Epithelial cell of esophagus (primary cell): Measurements from ENCODE around the gene CRY1.

Source experiments
- DNase-seq: peaks from one replicate; pipeline ENCODE4 v3.0.0; 2010; ENCODE audit warnings: low read depth
- H3K4me3 ChIP-seq: 2 replicates; pipeline ENCODE4 v1.5.1; 2011; ENCODE audit warnings: mild to moderate bottlenecking, low read length, control low read depth
- TF ChIP-seq, protein P1 (sequence below): IDR thresholded peaks from 2 replicates; pipeline ENCODE4 v1.5.1; 2011; ENCODE audit warnings: low read depth, mild to moderate bottlenecking, low read length, control low read depth, inconsistent platforms; ENCODE audit not compliant: insufficient read depth; ENCODE audit errors: missing control alignments

CRY1 gene

GRCh38 chr12:106942775-106943174 is 150.6 kb downstream of the CRY1 start:
- no peak overlapping the region for H3K4me3 ChIP-seq
- TF ChIP-seq, protein P1, sequence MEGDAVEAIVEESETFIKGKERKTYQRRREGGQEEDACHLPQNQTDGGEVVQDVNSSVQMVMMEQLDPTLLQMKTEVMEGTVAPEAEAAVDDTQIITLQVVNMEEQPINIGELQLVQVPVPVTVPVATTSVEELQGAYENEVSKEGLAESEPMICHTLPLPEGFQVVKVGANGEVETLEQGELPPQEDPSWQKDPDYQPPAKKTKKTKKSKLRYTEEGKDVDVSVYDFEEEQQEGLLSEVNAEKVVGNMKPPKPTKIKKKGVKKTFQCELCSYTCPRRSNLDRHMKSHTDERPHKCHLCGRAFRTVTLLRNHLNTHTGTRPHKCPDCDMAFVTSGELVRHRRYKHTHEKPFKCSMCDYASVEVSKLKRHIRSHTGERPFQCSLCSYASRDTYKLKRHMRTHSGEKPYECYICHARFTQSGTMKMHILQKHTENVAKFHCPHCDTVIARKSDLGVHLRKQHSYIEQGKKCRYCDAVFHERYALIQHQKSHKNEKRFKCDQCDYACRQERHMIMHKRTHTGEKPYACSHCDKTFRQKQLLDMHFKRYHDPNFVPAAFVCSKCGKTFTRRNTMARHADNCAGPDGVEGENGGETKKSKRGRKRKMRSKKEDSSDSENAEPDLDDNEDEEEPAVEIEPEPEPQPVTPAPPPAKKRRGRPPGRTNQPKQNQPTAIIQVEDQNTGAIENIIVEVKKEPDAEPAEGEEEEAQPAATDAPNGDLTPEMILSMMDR: no peak
- DNase-seq: no peak

GRCh38 chr12:106941481-106942156 is 151.7 kb downstream of the CRY1 start:
- H3K4me3 ChIP-seq: no peak overlapping the region
- TF ChIP-seq, protein P1: no peak
- DNase-seq: no peak
